A673 (cell line): ENCODE measurements around the gene EXOSC3.
"Not testable (repeated sequence)": the region's sequence is repeated elsewhere in the genome, so short reads cannot be mapped to it uniquely, and the experiment has no call there.

ENCODE experiments used
- EZH2 ChIP-seq: fragments of 200-600 bp; sonication (generic); IDR thresholded peaks from 2 replicates; pipeline ENCODE4 v1.6.1; 2017; ENCODE audit warnings: borderline replicate concordance, low read depth, mild to moderate bottlenecking, mixed read lengths, antibody characterized with exemption, low read length; ENCODE audit not compliant: poor library complexity, severe bottlenecking
- TF ChIP-seq, protein P1 (sequence below): fragments of 300-800, 200-600 bp; sonication (generic); conservative IDR thresholded peaks from 2 replicates; pipeline ENCODE4 v1.5.1; 2017; ENCODE audit warnings: low read depth, mild to moderate bottlenecking, antibody characterized with exemption, low read length, moderate library complexity, mixed read lengths

- TF ChIP-seq, protein P1, sequence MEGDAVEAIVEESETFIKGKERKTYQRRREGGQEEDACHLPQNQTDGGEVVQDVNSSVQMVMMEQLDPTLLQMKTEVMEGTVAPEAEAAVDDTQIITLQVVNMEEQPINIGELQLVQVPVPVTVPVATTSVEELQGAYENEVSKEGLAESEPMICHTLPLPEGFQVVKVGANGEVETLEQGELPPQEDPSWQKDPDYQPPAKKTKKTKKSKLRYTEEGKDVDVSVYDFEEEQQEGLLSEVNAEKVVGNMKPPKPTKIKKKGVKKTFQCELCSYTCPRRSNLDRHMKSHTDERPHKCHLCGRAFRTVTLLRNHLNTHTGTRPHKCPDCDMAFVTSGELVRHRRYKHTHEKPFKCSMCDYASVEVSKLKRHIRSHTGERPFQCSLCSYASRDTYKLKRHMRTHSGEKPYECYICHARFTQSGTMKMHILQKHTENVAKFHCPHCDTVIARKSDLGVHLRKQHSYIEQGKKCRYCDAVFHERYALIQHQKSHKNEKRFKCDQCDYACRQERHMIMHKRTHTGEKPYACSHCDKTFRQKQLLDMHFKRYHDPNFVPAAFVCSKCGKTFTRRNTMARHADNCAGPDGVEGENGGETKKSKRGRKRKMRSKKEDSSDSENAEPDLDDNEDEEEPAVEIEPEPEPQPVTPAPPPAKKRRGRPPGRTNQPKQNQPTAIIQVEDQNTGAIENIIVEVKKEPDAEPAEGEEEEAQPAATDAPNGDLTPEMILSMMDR: not testable (repeated sequence)
- not testable (repeated sequence) for TF ChIP-seq EZH2
These were observed 32.8 kb downstream of the EXOSC3 start for GRCh38 chr9:37752112-37752511.
